IPS-NIHi7 (cell line): ENCODE data around the gene SCGB2A2.

Experiments used
- DNase-seq: peaks from one replicate; pipeline ENCODE4 v3.0.0; 2012; ENCODE audit warnings: mixed read lengths; ENCODE audit errors: extremely low spot score

The SCGB2A2 gene

DNA sequence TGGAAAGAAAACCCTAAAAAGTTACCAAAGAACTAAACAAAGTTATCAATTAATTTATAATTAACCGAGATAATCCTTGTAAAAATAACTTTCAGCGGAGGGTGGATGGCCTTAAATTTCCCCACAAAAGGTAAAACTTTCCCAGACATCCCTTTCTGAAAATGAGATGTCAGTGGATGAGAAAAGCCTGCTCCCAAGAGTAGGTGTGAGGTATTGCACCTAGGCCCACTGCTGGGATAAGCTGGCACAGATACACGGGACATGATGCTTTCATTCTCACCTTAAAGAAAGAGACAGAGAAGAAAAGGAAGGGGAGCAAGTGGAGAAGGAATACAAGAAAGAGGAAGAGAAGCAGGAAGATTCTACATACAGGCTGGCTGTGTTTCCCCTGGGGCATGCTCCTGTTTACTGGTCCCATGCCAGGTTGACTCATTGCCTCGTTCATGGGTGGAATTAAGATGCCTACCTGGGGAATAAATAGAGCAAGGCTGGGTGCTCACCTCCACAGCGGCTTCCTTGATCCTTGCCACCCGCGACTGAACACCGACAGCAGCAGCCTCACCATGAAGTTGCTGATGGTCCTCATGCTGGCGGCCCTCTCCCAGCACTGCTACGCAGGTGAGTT, at the start of gene SCGB2A2:
SCGB2A2 (plus strand) TSS at position 505 of the 625 bp plus-strand sequence; CDS start at position 564, 59 bp downstream.
- peak; percentile 43 for DNase-seq

DNA sequence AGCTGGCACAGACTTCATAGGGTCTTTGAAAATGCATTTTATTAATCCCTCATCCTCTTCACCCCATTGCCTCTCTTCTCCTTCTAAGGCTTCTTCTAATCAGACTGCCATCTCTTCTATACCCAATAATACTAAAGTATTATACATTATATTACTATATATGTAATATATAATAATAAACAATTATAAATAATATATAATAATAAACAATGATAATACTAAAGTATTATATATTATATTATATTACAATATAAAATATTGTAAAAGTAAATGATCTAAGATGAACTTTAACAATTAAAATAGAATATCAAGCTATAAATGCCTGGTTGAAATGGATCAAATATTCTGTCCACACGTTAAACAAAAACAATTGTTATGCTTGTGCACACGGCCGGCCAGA, 48.5 kb upstream of the SCGB2A2 start:
- DNase-seq = no peak

DNA sequence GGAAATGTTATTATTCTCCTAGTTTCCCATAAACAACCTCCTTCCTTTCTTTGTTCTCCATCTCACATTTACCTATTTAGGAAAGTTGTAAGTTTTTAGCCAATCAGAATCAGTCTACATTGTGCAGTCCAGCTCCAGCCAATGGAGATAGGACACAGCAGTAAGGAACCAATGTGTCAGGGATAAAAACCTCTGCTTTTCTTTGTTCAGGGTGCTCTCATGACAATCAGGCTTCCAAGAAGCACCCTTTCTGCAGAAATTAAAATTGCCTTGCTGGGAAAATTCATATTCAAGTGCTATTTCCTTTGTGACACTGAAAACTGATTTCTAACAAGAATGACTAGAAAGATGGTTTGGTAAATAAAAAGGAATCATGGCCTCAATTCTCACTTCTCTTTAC, 46.9 kb upstream of the SCGB2A2 start:
- DNase-seq = no peak

DNA sequence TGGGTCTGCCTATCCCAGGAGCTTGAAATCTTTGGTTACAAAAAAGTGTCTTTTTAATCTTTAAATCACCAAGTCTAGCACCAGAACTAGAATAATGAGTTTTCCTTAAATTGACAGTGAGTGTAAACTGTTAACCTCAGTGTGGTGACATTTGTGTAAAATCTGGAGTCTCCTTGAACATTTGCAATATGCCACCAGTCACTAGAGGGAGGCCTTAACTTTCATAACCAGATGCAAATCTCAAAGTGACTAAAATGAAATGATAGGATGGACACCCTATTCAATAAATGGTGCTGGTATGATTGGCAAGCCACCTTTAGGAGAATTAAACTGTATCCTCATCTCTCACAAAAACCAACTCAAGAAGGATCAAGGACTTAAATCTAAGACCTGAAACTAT, 36.2 kb upstream of the SCGB2A2 start:
- no peak for DNase-seq

DNA sequence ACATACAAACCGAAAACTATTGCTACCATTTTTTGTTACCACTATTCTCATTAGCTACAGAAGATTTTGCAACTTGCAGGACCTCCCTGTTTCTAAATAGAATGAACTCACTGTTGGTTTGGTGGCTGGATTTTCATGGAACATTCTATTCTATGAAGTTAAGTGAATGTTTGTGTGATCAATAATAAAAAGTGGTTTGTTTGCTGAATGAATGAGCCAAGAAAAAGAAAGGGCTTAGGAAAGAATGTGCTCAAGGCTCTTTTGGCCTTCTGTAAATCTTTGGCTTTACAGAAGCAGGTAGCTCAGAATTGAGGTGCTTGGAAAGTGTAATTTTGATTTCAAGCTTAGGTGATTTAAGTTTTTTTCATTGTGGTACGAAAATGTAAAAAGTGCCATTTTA, 33.8 kb upstream of the SCGB2A2 start:
- DNase-seq = no peak

DNA sequence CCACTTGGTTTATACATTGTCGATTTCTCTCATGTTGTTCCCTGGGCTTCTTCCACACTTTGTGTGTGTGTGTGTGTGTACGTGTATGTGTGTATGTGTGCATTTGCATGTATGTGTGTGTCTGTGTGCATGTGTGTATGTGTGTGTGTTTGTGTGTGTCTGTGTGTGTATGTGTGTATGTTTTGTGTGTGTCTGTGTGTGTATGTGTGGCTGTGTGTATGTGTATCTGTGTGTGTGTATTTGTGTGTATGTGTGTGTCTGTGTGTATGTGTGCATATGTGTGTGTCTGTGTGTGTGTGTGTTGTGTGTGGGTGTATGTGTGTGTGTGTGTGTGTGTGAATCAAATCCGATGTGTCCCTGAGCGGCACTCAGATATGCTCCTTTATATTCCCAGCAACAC, 32.5 kb upstream of the SCGB2A2 start:
- DNase-seq = no peak

DNA sequence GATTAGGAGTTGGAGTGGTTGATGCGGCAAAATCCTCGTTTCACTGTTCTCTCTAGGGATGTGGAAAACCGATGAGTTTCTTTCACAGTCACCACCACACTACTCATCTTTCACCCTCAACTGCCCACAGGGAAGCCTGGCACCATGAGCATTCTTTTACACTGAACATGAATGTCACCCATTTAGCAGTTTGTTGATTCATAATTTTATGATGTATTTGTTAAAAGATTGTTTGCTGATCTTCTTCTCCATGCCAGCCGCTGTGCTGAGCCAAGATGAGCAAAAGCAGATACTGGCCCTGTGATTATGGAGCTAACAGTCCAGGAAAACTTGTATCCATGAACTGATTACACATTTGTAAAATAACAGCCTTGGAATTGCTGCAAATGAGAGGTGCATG, 31.8 kb upstream of the SCGB2A2 start:
- no peak for DNase-seq

DNA sequence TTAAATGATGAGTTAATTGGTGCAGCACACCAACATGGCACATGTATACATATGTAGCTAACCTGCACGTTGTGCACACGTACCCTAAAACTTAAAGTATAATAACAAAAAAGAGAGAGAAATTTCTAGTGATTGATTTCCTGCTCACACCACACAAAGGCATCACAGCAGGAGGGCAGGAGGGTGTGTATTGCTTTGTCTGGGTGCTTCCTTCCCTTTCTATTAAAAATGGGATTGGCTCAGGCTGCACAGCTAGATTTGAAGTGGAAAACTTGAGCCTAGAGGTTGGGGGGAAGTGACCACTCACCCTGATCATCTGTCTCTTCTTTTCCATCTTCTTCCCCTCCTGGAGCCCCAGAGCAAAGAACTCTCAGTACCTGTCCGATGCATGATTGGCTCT, 28.9 kb upstream of the SCGB2A2 start:
- no peak for DNase-seq

DNA sequence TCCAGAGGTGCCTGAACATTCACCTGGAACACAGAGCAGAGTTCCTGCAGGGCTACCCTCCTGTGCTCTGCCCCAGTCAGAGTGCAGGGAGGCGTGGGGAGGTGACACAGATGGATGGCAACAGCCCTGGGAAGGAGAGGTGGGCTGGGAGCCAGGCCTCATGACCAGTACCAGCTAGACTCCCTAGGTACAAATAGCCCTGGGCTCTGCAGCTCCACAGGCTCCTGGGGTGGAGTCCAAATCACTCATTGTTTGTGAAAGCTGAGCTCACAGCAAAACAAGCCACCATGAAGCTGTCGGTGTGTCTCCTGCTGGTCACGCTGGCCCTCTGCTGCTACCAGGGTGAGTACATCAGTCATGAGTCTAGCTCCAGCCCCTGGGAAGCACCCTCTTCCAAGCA, 27.9 kb upstream of the SCGB2A2 start, which contains the start of gene SCGB1D2:
SCGB1D2 (plus strand) TSS at position 219 of the 400 bp plus-strand sequence; CDS start at position 288, 69 bp downstream.
- DNase-seq = peak; percentile 41

DNA sequence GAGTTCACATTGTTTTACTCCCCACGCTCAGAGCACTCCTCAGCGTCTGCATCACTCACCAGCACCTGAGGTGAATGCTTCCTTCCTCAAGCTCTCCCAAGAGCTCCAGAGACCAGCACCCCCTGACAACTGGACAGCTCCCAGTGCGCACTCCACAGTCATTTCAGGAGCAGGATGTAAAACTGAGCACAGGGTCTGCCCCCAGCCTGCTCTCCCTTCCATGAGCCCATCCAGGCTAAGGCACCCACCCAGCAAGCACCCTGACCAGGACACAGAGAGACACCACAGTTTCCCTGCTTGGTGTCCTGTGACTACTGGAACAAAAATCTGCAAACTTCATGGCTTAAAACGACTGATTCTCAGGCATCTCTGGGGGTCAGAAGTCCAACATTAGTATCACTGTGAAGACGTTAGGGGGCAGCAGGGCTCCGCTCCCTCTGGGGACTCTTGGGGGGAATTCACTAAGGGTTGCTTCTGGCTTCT, 24.6 kb upstream of the SCGB2A2 start:
- DNase-seq = peak; percentile 74

DNA sequence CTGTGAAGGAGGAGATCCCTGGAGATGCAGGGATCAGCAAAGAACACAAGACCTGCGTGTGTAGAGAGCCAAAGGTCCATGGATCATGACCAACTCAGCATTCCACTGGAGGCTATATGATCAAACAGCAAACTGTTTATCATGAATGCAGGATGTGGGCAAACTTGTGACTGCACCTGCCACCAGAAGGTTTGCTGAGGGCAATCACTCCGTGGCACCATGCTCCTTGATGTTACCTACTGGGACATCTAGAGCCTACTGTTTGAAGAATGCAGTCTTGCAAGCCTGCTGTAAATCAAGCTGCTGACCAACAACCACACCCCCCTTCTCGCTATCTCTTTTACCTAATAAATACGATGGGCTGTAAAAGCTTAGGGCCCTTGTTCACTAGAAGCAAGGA, 18.3 kb upstream of the SCGB2A2 start:
- no peak for DNase-seq

DNA sequence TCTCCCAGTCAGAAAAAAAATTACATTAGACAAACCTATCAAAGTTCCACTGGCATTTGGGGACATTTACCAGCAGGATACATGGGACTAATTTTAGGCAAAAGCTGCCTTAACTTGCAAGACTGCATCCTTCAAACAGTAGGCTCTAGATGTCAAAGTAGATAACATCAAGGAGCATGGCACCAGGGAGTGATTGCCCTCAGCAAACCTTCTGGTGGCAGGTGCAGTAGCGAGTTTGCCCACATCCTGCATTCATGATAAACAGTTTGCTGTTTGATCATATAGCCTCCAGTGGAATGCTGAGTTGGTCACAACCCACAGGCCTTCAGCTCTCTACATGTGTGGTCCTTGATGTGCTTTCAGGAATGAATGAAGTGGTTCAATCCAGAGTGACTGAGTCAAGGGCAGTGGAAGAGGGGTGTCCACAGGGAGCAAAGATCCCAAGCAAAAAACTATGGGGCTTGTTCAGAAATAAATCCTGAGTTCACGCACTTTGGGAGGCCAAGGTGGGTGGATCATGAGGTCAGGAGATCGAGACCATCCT, 15.9 kb upstream of the SCGB2A2 start:
- no peak for DNase-seq

DNA sequence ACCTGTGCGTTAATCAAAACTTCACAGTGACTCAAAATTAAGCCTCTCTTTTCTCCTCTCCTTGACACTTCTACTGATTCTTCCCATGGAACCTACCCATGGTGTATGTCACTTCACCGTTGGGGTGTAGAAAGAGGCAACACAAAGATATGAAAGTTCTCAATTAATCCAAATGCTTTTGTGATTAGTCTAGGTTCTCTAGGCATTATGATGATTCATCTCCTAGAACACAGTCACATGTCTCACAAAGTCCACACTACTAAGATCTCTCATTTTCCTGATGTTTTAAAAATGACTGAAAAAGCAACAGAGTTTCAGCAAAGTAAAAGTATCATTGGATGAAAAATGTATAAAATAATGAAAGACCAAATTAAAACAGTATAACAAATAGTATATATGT, 13.7 kb upstream of the SCGB2A2 start:
- DNase-seq = no peak

DNA sequence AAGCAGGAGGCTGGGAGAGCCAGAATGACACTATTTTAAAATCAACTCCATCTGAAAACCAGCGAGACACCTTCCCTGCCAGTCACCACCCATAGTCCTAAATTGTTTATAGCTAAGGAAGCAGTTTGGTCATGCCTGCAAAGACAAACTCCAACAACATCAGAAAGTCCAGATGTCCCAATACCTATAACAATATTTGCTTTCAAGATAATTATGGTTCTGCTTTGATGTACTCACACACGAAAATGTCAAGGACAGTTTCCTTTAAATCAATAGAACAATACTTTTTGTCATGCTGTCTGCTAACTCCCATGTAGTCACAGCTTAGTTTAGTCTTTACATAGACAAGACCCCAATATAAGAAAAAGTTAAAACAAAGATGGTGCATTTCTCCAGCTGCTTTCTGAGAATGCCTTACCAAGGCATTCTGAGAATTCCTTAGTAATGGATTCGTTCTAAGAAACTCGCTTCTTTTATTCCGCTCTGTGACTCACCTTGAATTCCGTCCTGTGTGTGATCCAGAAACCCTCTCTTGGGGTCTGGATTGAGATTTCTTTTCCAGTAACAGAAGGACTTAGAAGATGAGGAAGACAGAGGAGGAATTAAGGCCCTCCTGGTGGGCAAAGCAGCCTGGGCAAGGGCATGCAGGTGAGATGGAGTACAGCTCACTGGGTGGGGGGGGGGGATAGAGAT, 9.6 kb upstream of the SCGB2A2 start:
- no peak for DNase-seq

DNA sequence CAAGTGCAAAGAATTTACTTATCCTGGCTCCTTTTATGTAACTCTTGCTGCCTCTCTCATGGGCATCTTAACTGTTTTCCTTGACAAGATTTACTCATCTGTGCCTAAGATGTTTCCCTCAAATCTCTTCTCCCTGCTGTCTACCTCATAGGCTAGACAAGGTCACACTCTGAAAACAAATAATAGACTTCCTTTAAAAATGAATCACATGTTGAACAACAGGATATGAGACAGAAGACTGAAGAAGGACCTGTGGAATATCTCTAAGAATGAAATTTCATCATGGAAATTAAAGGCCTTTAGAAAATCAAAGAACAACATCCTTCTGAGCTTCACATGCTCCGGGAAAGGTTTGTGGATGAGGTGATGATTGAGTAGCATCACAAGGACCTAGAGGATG, 6.0 kb upstream of the SCGB2A2 start:
- DNase-seq = no peak

DNA sequence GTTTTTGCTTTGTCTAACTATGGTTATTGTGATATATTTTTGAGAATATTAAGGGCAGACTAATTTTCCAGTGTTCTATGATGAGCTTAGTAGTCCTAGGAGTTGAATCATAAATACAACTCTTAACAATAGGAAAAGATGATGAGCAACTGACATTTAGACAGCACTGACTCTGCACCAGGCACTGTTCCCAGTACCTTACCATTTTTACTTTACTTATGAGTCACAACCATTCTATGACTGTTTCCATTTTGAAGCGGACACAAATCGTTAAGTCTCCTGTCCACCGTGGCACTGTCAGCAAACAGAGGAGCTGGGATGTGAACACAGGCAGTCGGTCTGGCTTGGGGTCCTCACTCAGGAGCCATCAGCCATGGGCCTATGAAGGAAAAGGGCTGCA, 3.4 kb upstream of the SCGB2A2 start:
- DNase-seq = no peak

DNA sequence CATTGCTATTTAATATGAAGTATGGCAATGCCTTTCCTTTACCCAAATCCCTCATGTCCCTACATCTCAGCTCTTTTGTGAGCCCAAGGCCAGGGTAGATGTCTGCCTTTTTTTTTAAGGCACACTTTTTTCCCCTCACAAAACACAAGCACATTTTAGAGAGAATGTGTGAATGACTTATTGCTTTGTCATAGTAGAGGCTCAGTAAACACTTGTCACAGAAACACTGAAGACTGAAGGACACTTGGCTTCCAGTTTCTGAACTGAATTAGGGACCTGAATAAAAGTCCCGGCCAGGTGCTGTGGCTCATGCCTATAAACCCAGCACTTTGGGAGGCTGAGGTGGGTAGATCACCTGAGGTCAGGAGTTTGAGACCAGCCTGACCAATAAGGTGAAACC, 2.9 kb upstream of the SCGB2A2 start:
- no peak for DNase-seq

DNA sequence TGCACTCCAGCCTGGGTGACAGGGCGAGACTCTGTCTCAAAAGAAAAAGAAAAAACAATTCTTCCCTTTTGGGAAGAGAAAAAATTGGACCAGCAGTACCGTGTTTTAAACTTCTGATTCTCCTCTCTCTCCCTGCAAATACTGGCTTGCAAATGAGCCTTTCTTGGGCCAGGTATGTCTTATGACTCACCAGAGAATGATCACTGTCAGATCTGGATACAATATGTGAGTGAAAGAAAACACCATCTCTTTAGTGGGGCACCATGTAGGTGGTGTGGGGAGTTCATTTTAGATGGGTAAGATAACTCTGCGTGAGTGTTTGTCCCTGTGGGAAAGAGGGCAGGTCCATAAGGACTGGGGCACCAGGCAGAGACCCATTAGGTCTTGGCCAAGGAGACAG, 2.4 kb upstream of the SCGB2A2 start:
- no peak for DNase-seq

DNA sequence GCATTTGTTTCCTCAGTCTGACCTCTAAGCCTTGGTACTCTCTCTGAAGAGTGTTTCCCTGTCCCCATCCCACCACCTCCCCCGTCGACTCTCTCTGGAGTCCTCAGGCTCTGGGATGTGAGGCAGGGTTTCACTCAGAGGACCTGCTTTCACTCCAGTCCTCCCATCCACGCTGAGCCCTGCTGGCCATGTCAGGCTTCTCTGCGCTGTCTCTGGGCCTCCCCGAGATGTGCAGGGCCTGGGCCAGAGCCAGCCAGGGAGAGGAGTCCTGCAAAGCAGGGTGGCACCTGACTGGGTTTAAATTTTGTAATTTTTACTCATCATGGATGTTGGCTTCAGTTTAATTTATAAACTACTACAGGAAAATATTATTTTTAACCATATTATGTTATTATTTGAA, 3.3 kb downstream of the SCGB2A2 start:
- DNase-seq = no peak

DNA sequence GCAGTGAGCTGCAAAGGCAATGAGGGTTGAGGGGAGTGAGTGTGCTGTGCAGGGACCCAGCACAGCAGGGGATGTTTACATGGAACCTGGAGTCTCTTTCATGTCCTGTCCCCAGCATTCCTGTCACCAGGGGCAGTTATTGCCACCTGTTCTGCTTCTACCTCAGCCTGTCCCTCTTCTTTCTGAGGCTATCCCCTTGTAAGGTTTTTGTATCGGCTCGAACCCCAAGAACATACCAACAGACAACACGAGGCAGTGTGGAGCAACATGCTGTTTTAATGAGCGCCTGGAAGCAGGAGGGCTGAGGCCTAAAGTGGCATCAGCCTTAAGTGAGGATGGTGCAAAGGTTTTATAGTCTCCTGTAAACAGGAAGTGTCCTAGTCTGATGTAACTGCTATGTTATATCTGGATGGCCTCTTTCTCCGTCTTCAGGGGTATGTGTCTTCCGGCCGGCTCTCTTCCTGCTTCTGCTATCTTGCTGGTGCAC, 3.9 kb downstream of the SCGB2A2 start:
- no peak for DNase-seq

DNA sequence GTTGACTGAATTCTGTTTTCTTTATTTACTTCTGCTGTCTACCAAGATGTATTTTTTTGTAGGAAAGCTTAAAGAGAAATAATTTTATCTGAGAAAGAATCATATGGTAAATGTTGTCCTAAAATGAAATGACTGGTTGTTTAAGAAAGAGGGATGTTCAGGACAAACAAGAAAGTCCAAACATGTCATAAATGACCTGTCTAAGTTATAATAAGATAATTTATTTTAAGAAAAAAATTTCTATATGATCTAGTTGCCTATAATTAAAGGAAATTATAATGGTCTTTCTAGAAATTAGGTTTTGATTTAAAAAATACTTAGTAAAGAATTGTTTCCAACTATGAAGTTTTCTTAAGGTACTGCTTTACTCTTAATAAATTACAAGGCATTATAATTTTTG, 10.5 kb downstream of the SCGB2A2 start:
- no peak for DNase-seq

DNA sequence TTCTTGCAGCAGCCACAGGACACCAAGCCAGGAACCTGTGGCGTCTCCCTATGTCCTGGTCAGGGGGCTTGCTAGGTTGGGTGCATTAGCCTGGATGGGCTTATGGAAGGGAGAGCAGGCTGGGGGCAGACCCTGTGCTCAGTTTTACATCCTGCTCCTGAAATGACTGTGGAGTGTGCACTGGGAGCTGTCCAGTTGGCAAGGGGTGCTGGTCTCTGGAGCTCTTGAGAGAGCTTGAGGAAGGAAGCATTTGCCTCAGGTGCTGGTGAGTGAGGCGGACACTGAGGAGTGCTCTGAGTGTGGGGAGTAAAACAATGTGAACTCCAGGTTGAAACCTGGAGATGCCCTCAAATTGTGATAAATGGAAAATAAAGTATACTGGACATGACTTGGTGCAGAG, 25.5 kb downstream of the SCGB2A2 start:
- peak; percentile 63 for DNase-seq

DNA sequence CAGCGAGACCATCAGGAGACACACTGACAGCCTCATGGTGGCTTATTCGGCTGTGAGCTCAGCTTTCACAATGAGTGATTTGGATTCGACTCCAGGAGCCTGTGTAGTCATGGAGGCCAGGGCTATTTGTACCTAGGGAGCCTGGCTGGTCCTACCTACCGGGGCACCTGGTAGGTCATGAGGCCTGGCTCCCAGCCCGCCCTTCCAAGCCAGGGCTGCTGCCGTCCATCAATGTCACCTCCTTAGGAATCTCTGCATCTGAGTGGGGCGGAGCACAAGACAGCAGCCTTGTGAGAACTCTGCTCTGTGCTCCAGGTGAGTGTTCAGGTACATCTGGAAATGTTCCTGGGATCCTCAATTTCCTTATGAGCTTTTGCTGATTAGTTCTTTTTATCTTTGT, 29.0 kb downstream of the SCGB2A2 start, which contains the start of gene SCGB1D4:
SCGB1D4 (minus strand) TSS at position 101 of the 400 bp plus-strand sequence; CDS start at position 36, 65 bp downstream.
- DNase-seq = no peak
